GM12874 (cell line): ENCODE results near the gene LGI4.

ENCODE experiments used
- TF ChIP-seq, protein P1 (sequence below): IDR thresholded peaks from 2 replicates; pipeline ENCODE4 v1.5.1; 2011; ENCODE audit warnings: low read depth, mild to moderate bottlenecking, control low read depth, low read length, moderate library complexity; ENCODE audit not compliant: insufficient read depth

LGI4 gene

DNA sequence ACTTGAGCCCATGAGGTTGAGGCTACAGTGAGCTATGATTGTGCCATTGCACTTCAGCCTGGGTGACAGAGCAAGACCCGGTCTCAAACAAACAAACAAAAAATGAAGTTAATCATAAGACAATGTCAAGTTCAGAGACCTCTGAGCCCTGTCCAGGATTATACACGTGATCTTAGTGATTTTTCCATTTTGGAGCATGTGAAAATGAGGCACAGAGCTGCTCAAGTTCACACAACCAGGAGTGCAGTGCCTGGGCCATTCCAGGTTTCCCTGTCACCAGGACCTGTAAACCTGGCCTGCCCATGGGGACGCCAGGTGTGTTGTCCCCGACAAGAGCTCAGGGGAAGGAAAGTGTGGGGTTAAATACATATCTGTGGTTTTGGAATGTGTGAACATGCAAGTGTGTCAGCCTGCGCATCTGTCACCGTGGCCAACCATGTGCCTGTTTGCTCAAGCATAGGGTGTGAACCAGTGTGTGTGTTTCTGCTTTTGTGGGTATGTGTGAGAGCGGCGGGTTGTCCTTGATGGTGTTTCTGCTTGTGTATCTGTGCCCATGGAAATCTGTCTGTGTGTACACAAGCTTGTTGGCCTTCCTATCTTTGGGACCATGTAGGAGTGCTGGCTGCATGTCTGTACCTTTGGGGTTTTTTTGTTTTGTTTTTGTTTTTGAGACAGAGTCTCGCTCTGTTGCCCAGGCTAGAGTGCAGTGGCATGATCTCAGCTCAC is 2.3 kb upstream of the LGI4 start:
- TF ChIP-seq, protein P1, sequence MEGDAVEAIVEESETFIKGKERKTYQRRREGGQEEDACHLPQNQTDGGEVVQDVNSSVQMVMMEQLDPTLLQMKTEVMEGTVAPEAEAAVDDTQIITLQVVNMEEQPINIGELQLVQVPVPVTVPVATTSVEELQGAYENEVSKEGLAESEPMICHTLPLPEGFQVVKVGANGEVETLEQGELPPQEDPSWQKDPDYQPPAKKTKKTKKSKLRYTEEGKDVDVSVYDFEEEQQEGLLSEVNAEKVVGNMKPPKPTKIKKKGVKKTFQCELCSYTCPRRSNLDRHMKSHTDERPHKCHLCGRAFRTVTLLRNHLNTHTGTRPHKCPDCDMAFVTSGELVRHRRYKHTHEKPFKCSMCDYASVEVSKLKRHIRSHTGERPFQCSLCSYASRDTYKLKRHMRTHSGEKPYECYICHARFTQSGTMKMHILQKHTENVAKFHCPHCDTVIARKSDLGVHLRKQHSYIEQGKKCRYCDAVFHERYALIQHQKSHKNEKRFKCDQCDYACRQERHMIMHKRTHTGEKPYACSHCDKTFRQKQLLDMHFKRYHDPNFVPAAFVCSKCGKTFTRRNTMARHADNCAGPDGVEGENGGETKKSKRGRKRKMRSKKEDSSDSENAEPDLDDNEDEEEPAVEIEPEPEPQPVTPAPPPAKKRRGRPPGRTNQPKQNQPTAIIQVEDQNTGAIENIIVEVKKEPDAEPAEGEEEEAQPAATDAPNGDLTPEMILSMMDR: no peak

DNA sequence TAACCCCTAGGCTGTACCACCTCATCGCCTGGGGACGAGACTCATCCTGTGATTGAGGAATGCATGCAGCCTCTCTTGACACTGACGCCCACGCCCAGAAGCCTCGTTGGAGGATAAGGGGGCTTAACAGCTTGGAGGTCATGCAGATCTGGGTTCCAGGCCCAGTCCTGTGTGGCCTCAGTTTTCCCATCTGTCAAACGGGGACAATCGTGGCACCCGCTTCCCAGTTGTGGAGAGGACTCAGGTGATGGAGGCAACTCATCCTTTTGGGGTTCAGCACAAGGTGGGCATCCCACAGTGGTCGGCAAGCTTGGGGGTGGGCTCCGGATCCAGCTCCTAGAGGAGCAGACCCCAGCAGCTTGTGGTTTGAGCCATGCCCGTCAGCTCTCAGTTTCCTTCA is 1.4 kb upstream of the LGI4 start:
- TF ChIP-seq, protein P1: no peak

DNA sequence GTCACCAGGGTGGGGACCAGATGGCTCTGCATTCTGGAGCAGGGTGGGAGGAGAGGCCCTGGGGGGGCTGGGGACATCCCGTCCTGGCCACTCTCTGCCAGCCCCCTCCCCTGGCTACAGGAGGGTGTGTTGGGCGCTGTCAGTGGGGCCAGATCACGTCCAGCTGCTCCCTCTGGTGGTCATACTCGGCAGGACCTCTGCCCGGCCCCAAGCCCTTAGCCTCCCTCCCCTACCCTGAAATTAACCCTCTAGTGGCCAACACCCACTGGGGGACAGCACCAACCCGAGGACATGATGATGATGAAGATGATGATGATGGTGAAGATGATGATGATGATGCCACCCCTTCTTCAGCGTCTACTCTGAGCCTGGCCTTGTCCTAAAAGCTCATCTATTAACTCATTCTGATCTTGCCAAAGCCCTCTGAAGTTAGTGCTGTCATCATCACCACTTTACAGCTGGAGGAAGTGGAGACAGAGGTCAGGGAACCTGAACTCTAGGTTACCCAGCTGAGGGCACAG is 590 bp upstream of the LGI4 start:
- TF ChIP-seq, protein P1: peak; percentile 91

DNA sequence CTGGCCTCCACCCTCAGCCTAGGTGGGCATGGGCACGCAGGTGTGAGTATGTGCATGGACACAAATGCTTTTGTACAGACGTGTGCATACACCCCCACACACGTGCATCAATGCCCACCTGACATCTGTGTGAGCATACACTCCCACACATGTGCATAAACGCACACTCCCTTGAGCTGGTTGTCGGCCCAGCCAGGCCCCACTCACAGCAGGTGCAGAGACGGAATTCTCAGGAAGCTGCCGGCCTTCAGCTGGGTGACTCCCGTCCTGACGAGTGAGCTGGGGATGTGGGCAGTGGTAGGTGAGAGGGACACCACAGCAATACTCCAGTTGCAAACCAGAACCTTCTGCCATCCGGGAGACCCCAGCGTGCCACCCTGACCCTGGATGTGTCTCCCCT is 1.0 kb downstream of the LGI4 start:
- TF ChIP-seq, protein P1: no peak

DNA sequence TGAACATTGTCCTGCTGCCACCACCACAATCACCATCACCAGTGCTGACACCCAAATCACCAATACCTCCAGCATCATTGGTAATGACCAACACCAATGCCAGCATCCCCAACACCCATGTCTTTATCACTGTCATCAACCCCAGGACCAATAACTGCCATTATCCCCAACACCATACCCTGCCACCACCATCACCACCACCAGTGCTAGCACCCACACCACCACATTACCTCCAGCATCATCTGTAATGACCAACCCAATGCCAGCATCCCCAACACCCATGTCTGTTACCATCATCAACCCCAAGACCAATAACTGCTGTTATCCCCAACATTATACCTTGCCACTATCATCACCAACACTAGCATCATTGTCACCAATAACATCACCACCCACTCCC is 2.6 kb downstream of the LGI4 start:
- TF ChIP-seq, protein P1: no peak

DNA sequence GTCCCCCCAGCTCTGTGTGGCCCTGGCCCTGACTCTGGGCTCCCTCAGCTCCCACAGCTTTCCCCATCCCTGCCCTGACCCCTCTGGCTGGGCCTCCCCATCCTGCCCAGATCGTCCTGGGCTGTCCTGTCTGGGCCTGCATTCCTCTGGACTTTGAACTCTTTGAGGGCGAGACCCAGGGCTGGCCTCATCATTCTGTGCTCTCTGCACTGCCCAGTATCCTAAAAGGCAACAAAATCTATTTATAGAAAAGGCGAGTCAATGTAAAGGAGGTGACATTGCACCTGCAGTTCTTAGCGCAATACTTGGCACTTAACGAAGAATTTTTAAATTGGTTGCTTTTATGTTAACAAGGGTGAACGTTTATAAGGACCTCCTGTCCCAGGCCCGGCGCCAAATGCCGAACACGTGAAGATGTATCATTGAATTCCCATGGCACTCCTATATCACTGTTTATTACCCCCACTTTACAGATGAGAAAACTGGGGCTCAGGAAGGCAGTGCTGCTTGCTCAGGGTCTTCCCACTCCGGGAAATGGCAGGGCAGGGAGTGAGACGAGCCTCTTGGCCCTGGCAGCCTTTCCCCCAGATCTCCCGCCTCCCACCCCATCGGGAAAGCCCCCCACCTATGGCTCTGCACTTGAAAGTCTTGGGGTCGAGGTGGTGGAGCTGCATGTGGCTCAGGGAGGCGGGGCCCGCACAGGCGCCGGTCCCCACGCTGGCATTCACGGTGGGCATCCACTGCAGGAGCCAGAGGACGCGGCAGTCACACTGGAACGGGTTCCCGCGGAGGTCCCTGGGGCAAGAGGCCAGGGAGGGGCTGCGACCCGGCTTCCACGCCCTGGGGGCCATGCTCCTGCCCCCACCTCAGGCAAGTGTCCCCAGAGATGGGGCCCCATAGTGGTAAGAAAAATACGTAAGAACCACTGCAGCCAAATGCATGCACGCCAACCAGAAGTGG is 3.8 kb downstream of the LGI4 start:
- TF ChIP-seq, protein P1: no peak

DNA sequence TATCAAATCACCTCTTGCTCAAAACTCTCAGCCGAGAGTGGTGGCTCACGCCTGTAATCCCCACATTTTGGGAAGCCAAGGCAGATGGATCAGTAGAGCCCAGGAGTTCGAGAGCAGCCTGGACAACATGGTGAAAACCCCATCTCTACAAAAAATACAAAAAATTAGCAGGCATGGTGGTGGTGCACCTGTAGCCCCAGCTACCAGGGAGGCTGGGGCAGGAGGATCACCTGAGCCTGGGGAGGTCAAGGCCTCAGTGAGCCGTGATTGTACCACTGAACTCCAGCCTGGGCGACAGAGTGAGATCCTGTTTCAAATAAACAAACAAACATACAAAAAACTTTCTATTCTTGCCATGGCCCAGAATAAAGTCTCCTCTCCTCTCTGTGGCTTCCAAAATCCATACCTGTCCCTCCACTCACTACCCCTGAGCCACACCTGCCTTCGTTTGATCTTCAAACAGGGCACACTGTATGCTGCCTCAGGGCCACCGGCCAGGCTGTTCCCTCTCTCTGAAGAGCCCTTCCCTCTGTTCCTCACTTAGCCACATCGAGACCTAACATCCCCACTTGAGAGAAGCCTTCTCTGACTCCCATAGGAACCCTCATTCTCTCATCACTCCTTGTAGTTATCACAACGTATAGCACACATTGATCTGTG is 6.3 kb downstream of the LGI4 start:
- TF ChIP-seq, protein P1: no peak
